Measurements from ENCODE around the gene PRRC2B. TPM values are rescaled to one million over a fixed set of nuclear protein-coding genes. Genes with fewer than 3 reads are reported as not detected.
A peak's percentile ranks its signal among the peaks of the same experiment; 100 is the strongest.

The PRRC2B gene
- total RNA-seq, 2 donors from 2014 or later = 127 to 131 TPM

DNA sequence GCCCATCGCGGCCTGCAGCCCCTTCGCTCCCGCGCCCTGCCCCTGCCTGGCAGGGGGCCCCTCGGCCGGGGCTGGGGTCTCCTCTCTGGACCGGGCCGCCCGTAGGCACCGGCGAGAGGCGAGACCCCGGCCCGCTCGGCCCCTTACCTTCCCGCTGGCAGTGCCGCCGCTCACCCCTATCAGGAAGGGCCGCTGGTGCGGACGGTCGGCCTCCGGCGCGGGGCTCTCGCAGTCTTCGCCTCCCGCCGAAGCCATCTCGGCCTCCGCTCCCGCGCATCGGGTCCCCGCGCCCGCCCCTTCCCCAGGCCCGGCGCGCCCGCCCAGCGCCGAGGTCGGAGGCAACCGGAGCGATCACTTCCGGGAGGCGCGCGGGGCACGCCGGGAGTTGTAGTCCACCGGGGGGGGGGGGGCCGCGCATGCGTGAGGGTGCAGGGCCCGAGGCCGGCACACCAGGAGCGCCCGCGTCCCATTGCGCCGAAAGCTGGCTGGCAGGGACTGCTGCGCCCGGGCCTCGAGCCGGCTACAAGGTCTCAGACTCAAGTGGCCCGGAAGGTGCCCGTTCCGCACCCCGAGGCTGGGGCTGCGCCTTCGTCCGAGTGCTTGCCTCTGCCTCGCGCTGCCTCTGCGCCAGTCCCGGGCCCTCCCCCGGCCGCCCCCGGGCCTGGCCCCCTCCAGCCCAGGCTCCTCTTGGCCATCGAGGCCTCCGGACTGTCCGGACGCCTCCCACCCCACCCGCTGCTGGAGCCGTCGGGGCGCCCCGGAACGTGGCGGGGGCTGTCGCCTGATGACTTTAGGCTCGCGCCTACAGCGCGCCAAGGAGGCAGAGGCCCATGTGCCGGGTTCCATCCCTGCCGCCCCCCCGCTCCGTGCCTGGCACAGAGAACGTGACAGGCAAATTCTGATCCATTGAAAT is 137.3 kb downstream of the PRRC2B start, which contains the start of gene UCK1:
TSS of gene UCK1 (minus strand) at position 344 of the 913 bp plus-strand sequence. CDS start at position 255, 89 bp downstream.
- Histone ChIP-seq H3K4me1 (peaks cover 10% of the 10 kb centered on the region), H3K9me3 (no peaks in the 10 kb centered on the region), H3K27ac (peak within 1 kb of the TSS; percentile 36), H3K9ac (ENCODE audit: low read depth in 2 of 2, low read length in 2 of 2) (peak within 1 kb of the TSS; percentile 80 to 93), H3K4me3 (peak within 1 kb of the TSS; percentile 100), H3K27me3 (no peaks in the 10 kb centered on the region), H3K36me3 (peaks cover 3% of the 10 kb centered on the region)
- intact Hi-C loops (cut with DNase I) = no loop called here
- TF ChIP-seq, protein P1, sequence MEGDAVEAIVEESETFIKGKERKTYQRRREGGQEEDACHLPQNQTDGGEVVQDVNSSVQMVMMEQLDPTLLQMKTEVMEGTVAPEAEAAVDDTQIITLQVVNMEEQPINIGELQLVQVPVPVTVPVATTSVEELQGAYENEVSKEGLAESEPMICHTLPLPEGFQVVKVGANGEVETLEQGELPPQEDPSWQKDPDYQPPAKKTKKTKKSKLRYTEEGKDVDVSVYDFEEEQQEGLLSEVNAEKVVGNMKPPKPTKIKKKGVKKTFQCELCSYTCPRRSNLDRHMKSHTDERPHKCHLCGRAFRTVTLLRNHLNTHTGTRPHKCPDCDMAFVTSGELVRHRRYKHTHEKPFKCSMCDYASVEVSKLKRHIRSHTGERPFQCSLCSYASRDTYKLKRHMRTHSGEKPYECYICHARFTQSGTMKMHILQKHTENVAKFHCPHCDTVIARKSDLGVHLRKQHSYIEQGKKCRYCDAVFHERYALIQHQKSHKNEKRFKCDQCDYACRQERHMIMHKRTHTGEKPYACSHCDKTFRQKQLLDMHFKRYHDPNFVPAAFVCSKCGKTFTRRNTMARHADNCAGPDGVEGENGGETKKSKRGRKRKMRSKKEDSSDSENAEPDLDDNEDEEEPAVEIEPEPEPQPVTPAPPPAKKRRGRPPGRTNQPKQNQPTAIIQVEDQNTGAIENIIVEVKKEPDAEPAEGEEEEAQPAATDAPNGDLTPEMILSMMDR (IDR thresholded peaks at IDR 0.05) = no peak
- peak; percentile 71 for DNase-seq

DNA sequence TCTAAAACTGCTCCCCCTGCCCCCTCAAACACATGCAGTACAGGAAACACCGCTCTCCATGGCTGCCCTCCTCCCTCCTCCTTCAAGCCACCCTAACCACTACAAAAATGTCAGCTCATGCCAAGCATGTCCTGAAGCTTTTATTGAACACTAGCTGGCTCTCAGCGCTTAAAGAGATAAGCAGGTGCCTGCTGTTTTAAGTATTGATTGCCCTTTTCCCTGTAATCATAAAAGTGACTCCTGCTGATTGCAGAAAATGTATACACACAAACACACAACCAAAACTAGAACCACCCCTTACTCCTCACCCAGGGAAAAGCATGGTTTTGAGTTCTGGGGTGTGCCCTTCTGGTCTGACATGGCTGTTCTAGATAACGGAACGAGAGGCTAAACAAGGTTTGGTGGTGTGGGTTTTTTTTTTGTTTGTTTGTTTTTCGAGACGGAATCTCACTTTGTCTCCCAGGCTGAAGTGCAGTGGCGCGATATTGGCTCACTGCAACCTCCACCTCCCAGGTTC is 140.9 kb downstream of the PRRC2B start:
- no peak overlapping the region for H3K4me3 ChIP-seq
- peaks cover 6% of the 10 kb centered on the region for H3K4me1 ChIP-seq
- H3K27me3 ChIP-seq = no peaks in the 10 kb centered on the region
- intact Hi-C loops (cut with DNase I) = no loop called here
- H3K9ac ChIP-seq (ENCODE audit: low read depth in 2 of 2, low read length in 2 of 2) = no peak overlapping the region
- H3K9me3 ChIP-seq = no peaks in the 10 kb centered on the region
- no peak for DNase-seq
- no peaks in the 10 kb centered on the region for H3K36me3 ChIP-seq
- TF ChIP-seq, protein P1 (IDR thresholded peaks at IDR 0.05) = no peak
- no peak overlapping the region for H3K27ac ChIP-seq

DNA sequence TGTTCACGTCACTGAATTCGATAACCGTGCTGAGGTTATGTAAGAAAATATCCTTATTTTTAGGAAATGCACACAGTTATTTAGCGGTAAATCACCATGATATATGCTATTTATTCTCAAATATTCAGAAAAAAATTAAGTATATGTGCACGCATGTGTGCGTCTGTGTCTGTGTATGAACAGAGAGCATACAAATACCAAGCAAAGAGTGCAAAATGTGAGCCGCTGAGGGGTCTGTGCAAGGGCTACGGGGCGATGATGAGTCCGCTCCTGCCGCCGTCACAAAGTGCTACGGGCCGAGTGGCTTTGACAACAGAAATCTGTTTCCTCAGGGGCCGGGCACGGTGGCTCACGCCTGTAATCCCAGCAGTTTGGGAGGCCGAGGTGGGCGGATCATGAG is 144.1 kb downstream of the PRRC2B start:
- no peak overlapping the region for H3K27ac ChIP-seq
- H3K36me3 ChIP-seq = no peaks in the 10 kb centered on the region
- no peaks in the 10 kb centered on the region for H3K9me3 ChIP-seq
- H3K27me3 ChIP-seq = no peaks in the 10 kb centered on the region
- no peak overlapping the region for H3K4me3 ChIP-seq
- intact Hi-C loops (cut with DNase I) = no loop called here
- DNase-seq = no peak
- TF ChIP-seq, protein P1 (IDR thresholded peaks at IDR 0.05) = no peak
- H3K9ac ChIP-seq (ENCODE audit: low read depth in 2 of 2, low read length in 2 of 2) = no peak overlapping the region
- H3K4me1 ChIP-seq = no peaks in the 10 kb centered on the region

DNA sequence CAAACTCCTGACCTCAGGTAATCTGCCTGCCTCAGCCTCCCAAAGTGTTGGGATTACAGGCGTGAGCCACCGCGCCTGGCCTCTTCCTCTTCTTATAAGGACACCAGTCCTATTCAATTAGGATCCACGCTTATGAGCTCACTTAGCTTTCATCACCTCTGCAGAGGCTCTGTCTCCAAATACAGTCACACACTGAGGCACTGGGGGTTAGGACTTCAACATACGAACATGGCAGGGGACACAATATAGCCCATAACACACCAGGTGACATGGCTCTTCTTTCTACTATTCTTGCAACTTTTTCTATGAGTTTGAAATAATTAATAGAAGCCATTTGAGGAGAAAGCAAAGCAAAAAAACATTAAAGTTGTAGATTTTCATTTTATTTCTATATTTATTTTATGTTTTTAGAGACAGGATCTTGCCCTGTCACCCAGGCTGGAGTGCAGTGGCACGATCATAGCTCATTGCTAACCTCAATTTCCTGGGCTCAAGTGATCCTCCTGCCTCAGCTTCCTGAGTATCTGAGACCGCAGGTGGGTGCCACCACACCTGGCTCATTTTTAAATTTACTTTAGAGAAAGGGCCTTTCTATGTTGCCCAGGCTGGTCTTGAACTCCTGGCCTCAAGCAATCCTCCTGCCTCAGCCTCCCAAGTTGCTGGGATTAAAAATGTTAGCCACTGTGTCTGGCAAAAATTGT is 145.5 kb downstream of the PRRC2B start:
- Histone ChIP-seq H3K27me3 (no peaks in the 10 kb centered on the region), H3K4me3 (no peak overlapping the region), H3K4me1 (no peaks in the 10 kb centered on the region), H3K27ac (no peak overlapping the region), H3K9me3 (no peaks in the 10 kb centered on the region), H3K9ac (ENCODE audit: low read depth in 2 of 2, low read length in 2 of 2) (no peak overlapping the region), H3K36me3 (no peaks in the 10 kb centered on the region)
- intact Hi-C loops (cut with DNase I) = no loop called here
- no peak for DNase-seq
- TF ChIP-seq, protein P1 (IDR thresholded peaks at IDR 0.05) = no peak

DNA sequence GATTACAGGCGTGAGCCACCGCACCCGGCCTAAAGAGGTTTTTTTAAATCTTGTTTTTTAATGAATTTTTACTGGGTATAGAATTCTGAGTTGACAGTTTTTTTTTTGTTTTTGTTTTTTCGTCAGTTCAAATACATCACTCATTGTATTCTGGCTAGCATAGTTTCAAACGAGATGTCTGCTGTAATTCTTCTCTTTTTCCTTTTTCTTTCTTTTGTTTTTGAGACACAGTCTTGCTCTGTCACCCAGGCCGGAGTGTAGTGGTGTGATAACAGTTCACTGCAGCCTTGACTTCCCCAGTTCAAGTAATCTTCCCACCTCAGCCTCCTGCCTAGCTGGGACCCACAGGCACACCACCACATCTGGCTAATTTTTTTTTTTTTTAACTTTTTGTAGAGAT is 149.3 kb downstream of the PRRC2B start:
- Histone ChIP-seq H3K4me3 (no peak overlapping the region), H3K4me1 (peaks cover 6% of the 10 kb centered on the region), H3K9me3 (no peaks in the 10 kb centered on the region), H3K36me3 (no peaks in the 10 kb centered on the region), H3K9ac (ENCODE audit: low read depth in 2 of 2, low read length in 2 of 2) (no peak overlapping the region), H3K27me3 (peaks cover 14% of the 10 kb centered on the region), H3K27ac (no peak overlapping the region)
- intact Hi-C loops (cut with DNase I) = no loop called here
- TF ChIP-seq, protein P1 (IDR thresholded peaks at IDR 0.05) = no peak
- no peak for DNase-seq
